Uterus (tissue), 4 donors: ENCODE data around the gene PLA2G15. TPM values are rescaled to one million over a fixed set of nuclear protein-coding genes. Genes with fewer than 3 reads are reported as not detected.

Source experiments
- DNase-seq, 2 donors: peaks; one replicate each; pipeline ENCODE4 v3.0.0-alpha.2; 2019 to 2020
- H3K27ac ChIP-seq, 2 donors: fragments of 200-600 bp; sonication (generic); 1 replicate in 1 of 2; 2 replicates in 1 of 2; pipeline ENCODE4 v1.5.1; 2016 to 2018
- H3K27me3 ChIP-seq, 2 donors: fragments of 200-600 bp; sonication (generic); one replicate each; pipeline ENCODE4 v1.5.1; 2018 to 2019; ENCODE audit warnings: control low read depth in 1 of 2
- H3K36me3 ChIP-seq, 2 donors: fragments of 200-600 bp; sonication (generic); one replicate each; pipeline ENCODE4 v1.5.1; 2019; ENCODE audit warnings: control low read depth in 1 of 2
- H3K4me1 ChIP-seq, 2 donors: fragments of 200-600 bp; sonication (generic); one replicate each; pipeline ENCODE4 v1.5.1; 2018 to 2019; ENCODE audit warnings: control low read depth in 1 of 2
- H3K4me3 ChIP-seq, 2 donors: fragments of 200-600 bp; sonication (generic); 1 replicate in 1 of 2; 2 replicates in 1 of 2; pipeline ENCODE4 v1.5.1; 2018 to 2019; ENCODE audit warnings: mild to moderate bottlenecking in 1 of 2
- H3K9me3 ChIP-seq, 2 donors: fragments of 200-600 bp; sonication (generic); one replicate each; pipeline ENCODE4 v1.5.1; 2019; ENCODE audit warnings: control low read depth in 1 of 2
- CTCF ChIP-seq, 4 experiments: fragments of 200-600 bp in 2 of 4; fragments of 450-650 bp in 2 of 4; sonication (generic) in 2 of 4; IDR thresholded peaks; one replicate each; pipeline ENCODE4 v1.5.1; 2016 to 2019; ENCODE audit warnings: antibody characterized with exemption in 4 of 4, mild to moderate bottlenecking in 2 of 4, moderate library complexity in 1 of 4
- POLR2A ChIP-seq, 2 donors: fragments of 450-650 bp; IDR thresholded peaks; one replicate each; pipeline ENCODE4 v1.6.1; 2016; ENCODE audit warnings: antibody characterized with exemption in 2 of 2, mild to moderate bottlenecking in 1 of 2, moderate library complexity in 1 of 2
- intact Hi-C: fragments of 100-400 bp; cut with DNase I; formaldehyde crosslinking; loops from one replicate; pipeline ENCODE4 v1.15.1; 2023; ENCODE audit warnings: low total_unique reads
- total RNA-seq, 4 donors: library from RNA; depleted of rRNA in 3 of 4; stranded (reverse); fragments of >200 nt in 3 of 4; gene quantifications; one replicate each; pipeline versions ENCODE4 v1.1.0 to v1.2.4, GENCODE V29; 2014 to 2023
- donor health status: DM: yes; HTN: yes; CAD: no.

The PLA2G15 gene
- total RNA-seq, 4 donors from 2014 or later = 0.51 to 22.3 (median 7.9) TPM

GRCh38 chr16:68247400-68247799 is 2.2 kb downstream of the PLA2G15 start:
- intact Hi-C loops = no loop called here
- H3K4me1 ChIP-seq = peaks cover 0 to 10% of the 10 kb centered on the region in 2 donors
- no peak for DNase-seq
- no peak for TF ChIP-seq CTCF (IDR thresholded peaks at IDR 0.05)
- no peak for TF ChIP-seq POLR2A (IDR thresholded peaks at IDR 0.05)
- H3K27ac ChIP-seq = no peak overlapping the region
- no peaks in the 10 kb centered on the region for H3K36me3 ChIP-seq
- no peaks in the 10 kb centered on the region for H3K9me3 ChIP-seq
- H3K4me3 ChIP-seq = no peak overlapping the region
- H3K27me3 ChIP-seq = no peaks in the 10 kb centered on the region

DNA sequence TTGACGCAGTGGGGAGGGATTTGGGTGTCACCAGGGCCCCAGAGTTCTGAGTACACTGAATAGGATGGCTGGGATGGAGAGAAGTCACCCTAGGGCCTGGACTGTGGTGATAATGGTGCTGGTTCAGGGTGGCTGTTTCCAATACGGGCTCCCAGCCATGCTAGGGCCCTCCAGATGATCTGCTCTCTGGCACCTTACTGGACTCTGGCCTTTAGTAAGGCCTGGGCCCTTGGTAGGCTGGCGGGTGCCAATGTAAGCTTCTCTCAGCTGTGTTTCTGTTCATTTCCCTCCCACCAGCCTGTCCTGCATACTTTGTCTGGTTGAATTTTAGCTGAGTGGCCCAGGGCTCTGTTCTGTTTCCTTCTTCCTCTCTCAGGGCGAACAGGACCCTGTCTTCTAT is 2.8 kb downstream of the PLA2G15 start:
- H3K4me1 ChIP-seq = peaks cover 0 to 10% of the 10 kb centered on the region in 2 donors
- no peaks in the 10 kb centered on the region for H3K27me3 ChIP-seq
- TF ChIP-seq CTCF (IDR thresholded peaks at IDR 0.05) = no peak
- TF ChIP-seq POLR2A (IDR thresholded peaks at IDR 0.05) = no peak
- no peak for DNase-seq
- H3K9me3 ChIP-seq = no peaks in the 10 kb centered on the region
- H3K36me3 ChIP-seq = no peaks in the 10 kb centered on the region
- intact Hi-C loops = no loop called here
- no peak overlapping the region for H3K4me3 ChIP-seq
- H3K27ac ChIP-seq = no peak overlapping the region

DNA sequence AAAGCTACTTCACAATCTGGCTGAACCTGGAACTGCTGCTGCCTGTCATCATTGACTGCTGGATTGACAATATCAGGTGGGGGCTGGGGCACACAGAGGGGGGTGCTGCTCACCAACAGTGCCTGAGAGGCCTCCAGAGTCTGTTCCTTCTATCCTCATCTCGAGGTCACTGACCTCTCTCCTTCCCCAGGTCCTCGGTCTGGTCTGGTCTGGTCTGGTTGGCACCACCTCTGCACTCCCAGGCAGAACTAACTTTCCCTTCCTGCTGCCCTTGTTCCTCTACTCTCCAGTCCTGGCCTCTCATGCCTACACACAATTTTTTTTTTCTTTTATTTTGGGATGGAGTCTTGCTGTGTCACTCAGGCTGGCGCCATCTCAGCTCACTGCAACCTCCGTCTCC is 4.2 kb downstream of the PLA2G15 start:
- Histone ChIP-seq H3K4me3 (no peak overlapping the region), H3K4me1 (peaks cover 0 to 10% of the 10 kb centered on the region in 2 donors), H3K36me3 (no peaks in the 10 kb centered on the region), H3K27me3 (no peaks in the 10 kb centered on the region), H3K27ac (no peak overlapping the region), H3K9me3 (no peaks in the 10 kb centered on the region)
- intact Hi-C loops = no loop called here
- DNase-seq = no peak
- no peak for TF ChIP-seq POLR2A (IDR thresholded peaks at IDR 0.05)
- no peak for TF ChIP-seq CTCF (IDR thresholded peaks at IDR 0.05)

- TF ChIP-seq POLR2A (IDR thresholded peaks at IDR 0.05) (no peak), CTCF (IDR thresholded peaks at IDR 0.05) (no peak)
- Histone ChIP-seq H3K27me3 (no peaks in the 10 kb centered on the region), H3K4me1 (peaks cover 0 to 8% of the 10 kb centered on the region in 2 donors), H3K36me3 (no peaks in the 10 kb centered on the region), H3K27ac (no peak overlapping the region), H3K4me3 (no peak overlapping the region), H3K9me3 (no peaks in the 10 kb centered on the region)
- DNase-seq = no peak
- intact Hi-C loops = no loop called here
Observed at GRCh38 chr16:68250951-68251350, 5.8 kb downstream of the PLA2G15 start.

- intact Hi-C loops = no loop called here
- no peak overlapping the region for H3K27ac ChIP-seq
- H3K9me3 ChIP-seq = no peaks in the 10 kb centered on the region
- TF ChIP-seq CTCF (IDR thresholded peaks at IDR 0.05) (no peak), POLR2A (IDR thresholded peaks at IDR 0.05) (no peak)
- H3K4me3 ChIP-seq = no peak overlapping the region
- no peaks in the 10 kb centered on the region for H3K27me3 ChIP-seq
- no peaks in the 10 kb centered on the region for H3K36me3 ChIP-seq
- H3K4me1 ChIP-seq = no peaks in the 10 kb centered on the region
- no peak for DNase-seq
Observed at GRCh38 chr16:68251832-68252231, 6.7 kb downstream of the PLA2G15 start.
